ENCODE data around the gene PLCL1.

- TF ChIP-seq POLR2A (IDR thresholded peaks at IDR 0.05), result no peak
- TF ChIP-seq, protein P1, sequence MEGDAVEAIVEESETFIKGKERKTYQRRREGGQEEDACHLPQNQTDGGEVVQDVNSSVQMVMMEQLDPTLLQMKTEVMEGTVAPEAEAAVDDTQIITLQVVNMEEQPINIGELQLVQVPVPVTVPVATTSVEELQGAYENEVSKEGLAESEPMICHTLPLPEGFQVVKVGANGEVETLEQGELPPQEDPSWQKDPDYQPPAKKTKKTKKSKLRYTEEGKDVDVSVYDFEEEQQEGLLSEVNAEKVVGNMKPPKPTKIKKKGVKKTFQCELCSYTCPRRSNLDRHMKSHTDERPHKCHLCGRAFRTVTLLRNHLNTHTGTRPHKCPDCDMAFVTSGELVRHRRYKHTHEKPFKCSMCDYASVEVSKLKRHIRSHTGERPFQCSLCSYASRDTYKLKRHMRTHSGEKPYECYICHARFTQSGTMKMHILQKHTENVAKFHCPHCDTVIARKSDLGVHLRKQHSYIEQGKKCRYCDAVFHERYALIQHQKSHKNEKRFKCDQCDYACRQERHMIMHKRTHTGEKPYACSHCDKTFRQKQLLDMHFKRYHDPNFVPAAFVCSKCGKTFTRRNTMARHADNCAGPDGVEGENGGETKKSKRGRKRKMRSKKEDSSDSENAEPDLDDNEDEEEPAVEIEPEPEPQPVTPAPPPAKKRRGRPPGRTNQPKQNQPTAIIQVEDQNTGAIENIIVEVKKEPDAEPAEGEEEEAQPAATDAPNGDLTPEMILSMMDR (IDR thresholded peaks at IDR 0.05), result no peak
These were observed 308.9 kb downstream of the PLCL1 start for GRCh38 chr2:198113316-198113715.

Measured in adrenal gland (tissue), 5 donors.